NCI-H748 (cell line): ENCODE data around the gene SLC1A5.
"Not testable (repeated sequence)": the region's sequence is repeated elsewhere in the genome, so short reads cannot be mapped to it uniquely, and the experiment has no call there.

Experiments
- DNase-seq: peaks from one replicate; lab custom pipeline; 2025; ENCODE audit not compliant: unreplicated experiment; lab: John Stamatoyannopoulos, UW

Gene SLC1A5

DNA sequence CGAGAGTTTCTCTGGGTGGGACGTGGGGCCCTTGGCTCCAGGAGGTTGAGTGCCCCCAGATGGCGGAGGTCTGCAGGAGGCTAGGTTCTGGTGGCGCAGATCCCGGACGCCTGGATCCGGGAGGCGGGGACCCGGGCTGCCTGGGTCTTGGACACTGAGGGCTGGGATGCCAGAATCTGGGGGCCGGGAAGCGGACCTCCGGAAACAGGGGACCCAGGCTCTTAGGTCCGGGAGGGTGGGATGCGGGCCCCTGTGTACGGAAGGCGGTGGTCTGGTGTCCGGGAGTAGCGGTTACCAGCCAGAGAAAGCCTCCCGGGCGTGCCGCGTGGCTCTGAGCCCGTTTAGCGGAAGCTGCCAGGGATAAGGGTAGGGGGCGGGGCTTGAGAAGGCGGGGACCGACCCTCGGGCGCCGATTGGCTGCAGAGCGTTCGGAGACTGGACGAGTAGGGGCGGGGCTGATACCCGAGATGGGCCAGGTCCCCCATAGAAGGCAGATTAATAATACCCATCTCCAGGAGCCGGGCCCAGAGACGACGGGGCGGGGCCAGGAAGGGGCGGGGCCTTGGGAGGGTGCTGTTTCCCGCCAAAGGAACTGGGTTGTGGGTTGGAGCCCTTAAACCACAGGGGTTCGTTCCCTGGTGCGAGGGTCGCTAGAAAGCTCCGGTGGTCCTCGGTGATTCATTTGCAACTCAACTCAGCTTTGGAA, at the start of gene SLC1A5:
Gene SLC1A5 (minus strand): TSS at position 333 of the 706 bp plus-strand sequence. CDS start 629 bp downstream, outside the sequence.
- peak; percentile 99 for DNase-seq

DNA sequence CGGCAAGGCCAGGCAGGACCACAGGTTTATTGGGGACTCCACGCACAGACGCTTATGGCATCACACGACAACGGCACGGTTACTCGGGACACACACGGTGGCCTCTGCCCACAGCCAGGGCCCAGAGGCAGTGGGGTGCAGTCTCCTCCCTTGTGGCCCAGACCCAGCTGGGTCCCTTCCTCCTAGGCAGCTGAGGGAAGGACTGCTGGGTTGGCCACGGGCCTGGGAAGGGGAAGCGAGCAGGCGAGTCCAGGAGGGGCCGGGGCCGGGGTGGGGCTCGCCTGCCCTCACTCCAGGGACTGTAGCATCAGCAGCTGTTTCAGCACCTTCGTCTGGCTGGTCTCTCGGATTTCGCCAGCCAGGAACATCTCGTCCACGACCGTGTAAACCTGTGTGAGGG, 49.8 kb upstream of the SLC1A5 start:
- DNase-seq = no peak

DNA sequence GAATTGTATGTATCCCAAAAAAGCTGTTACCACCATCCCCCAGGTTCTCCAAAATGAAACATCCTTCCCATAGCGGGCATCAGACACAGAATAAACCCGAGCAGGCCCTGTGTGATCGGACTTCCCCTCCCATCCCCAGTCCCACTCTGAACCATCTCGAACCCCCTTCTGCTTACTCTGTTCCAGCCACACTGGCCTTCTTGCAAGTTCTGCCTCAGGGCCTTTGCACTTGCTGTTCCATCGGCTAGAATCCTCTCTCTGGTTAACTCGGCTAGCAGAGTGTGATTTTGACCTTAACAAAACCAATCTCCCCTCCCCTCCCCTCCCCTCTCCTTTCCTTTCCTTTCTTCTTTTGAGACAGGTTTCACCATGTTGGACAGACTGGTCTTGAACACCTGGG, 46.6 kb upstream of the SLC1A5 start:
- DNase-seq = no peak

DNA sequence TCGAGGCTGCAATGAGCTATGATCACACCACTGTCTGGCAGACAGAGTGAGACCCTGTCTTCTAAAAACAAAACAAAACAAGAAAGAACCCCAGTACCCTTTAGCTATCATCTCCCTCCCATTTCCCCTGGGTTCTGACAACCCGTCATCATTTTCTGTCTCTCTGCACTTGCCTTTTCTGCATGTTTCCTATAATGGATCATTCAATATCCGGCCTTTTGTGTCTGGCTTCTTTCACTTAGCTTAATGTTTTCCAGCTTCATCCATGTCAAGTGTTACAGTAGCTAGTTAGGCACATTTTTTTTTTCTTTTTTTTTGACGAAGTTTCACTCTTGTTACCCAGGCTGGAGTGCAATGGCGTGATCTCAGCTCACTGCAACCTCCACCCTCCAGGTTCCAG, 45.7 kb upstream of the SLC1A5 start:
- DNase-seq = no peak

DNA sequence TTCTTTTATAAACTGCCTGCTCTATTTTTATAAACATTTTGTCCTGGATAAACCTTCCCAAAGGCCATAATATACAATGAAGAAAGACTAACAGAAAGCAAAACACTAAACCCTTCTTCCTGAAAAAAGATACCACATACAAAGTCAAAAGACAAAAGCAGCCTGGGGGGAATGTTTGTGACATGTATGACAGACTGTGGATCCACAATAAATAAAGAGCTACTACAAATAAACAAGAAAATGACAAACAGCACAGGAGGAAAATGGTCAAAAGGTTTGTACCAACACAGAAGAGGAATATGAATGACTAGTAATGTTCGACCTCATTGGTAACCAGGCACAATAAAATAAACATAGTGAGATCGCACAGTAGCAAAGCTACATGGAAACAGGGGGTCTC, 42.5 kb upstream of the SLC1A5 start:
- no peak for DNase-seq

DNA sequence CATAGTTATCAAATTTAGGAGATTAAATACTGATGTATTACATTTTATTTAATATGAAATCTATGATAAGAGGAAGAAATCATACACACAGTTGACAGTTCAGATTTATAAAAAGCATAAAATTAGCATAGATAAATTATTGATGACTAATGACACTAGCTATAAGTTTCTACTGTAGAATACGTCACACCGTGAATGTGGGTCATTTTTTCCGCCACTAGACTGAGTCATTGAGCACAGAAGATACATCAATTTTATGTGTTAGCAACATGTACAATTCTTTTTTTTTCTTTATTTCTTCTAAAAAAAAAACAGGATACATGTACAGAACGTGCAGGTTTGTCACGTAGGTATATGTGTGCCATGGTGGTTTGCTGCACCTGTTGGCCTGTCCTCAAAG, 40.1 kb upstream of the SLC1A5 start:
- DNase-seq = no peak

DNA sequence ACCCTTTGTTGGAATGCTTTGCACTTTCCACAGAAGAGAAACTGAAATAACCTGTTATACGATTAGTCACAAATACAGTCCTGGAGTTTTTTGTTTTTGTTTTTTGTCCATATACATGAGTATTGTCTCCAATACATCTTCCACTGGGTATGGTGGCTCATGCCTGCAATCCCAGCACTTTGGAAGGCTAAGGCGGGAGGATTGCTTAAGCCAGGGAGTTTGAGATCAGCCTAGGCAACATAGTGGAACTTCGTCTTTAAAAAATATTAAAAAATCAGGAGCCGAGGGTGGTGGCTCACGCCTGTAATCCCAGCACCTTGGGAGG, 37.3 kb upstream of the SLC1A5 start:
- DNase-seq = no peak

DNA sequence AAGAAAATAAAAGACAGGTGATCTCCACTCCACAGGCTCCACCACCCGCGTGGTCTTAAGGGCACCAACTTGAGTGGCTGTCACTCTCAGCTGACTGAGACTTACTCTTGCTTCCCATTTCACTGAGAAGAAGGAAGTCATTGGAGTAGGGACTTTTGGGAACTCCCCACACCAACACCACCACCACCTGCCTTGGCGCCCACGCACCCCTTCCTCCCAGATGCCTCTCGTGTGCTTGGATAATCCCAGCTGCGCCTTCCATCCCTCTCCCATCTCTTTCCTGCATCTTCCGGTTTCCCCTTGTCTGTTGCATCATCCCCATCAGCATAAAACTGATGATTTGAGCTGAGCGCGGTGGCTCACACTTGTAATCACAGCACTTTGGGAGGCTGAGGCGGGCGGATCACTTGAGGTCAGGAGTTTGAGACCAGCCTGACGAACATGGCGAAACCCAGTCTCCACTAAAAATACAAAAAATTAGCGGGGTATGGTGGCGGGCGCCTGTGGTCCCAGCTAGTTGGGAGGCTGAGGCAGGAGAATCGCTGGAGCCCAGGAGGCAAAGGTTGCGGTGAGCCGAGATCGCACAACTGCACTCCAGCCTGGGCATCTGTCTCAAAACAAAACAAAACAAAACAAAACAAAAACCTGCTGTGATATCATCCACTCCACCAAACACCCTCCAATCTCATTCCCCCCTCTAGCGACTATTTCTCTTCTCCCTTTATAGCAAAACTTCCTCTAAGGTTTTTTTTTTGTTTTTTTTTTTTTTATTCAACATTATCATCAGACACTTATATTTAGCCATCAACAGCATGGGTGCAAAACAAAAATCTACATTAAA, 36.7 kb upstream of the SLC1A5 start:
- DNase-seq = no peak

DNA sequence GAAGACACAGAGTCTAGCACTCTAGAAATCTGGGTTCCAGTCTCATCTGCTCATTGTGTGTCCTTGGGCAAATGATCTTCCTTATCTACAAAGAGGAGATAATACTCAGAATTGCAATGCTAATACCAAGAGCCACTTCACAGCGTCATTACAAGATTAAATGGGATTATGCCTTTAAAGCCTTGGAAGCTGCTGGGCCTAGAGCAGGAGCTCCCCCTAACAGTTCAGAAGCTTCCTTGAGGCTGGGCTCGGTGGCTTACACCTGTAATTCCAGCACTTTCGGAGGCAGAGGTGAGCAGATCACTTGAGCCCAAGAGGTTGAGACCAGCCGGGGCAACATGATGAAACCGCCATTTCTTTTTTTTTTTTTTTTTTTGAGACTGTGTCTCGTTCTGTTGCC, 34.7 kb upstream of the SLC1A5 start:
- DNase-seq = no peak

DNA sequence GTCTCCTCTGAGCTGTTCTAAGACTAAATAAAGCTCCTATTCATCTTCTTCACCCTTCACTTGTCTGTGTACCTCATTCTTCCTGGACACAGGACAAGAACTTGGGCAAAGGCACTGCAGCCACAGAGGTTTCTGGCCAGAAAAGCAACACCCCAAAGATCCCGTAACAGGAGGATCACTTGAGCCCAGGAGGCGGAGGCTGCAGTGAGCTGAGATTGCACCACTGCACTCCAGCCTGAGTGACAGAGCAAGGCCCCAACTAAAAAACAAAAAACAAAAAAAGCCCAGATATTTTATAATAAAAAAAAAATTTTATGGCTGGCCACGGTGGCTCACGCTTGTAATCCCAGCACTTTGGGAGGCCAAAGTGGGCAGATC, 34.0 kb upstream of the SLC1A5 start:
- DNase-seq = not testable (repeated sequence)

DNA sequence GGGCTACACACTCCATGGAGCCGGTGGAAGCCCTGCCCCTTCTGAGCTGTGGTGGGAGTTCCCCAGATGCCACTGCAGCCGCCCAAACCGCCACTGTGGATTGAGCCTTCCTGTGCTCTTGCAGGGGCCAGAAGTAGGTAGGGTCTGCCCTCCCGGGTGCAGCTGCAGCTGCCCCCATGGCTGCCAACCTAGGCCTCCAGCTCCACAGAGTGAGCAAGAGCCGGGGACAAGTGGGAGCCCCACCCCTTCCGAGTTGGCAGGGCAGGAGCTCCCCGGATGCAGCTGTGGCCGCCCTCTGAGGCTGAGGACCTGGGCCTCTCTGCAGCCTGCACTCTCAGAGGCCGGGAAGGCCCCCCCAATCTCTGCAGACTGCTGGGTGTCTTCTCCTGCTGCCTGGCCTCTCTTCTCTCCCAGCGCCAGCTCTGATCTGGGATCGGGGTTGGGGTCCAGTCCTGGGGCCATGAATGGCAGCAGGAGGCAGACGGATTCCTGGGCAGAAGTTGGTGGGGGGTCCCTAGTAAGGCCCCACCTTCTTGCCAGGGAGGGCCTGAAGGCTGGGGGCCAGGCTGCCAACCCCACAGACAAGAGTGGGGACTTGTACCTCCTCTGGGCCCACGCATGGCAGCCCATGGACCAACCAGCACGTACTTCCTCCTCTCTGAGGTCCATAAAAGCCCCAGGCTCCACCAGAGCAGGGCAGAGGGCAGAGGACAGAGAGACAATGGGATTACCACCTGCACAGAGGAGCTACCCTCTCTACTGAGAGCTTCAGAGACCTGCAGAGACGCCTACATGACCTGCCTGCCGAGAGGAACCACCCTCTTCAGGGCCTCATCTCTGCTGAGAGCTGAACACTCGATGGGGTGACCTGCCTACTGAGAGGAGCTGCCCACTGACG, 33.4 kb upstream of the SLC1A5 start:
- DNase-seq = no peak

DNA sequence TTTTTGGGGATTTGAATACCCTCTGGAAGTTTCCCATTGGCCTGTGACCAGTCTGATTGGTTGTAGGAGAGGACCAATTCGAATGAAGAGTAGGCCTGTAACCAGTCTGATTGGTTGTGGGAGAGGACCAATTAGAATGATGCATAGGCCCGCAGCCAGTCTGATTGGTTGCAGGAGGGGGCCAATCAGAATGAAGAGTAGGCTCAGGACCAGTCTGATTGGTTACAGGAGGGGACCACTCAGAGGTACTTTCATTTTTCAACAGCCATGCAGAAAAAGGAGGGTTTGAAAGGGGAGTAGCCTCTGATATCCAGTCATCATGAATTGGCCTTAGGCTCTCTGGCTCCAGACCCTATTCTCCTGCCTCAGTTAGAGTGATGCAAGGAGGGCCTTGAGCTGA, 30.4 kb upstream of the SLC1A5 start:
- no peak for DNase-seq

DNA sequence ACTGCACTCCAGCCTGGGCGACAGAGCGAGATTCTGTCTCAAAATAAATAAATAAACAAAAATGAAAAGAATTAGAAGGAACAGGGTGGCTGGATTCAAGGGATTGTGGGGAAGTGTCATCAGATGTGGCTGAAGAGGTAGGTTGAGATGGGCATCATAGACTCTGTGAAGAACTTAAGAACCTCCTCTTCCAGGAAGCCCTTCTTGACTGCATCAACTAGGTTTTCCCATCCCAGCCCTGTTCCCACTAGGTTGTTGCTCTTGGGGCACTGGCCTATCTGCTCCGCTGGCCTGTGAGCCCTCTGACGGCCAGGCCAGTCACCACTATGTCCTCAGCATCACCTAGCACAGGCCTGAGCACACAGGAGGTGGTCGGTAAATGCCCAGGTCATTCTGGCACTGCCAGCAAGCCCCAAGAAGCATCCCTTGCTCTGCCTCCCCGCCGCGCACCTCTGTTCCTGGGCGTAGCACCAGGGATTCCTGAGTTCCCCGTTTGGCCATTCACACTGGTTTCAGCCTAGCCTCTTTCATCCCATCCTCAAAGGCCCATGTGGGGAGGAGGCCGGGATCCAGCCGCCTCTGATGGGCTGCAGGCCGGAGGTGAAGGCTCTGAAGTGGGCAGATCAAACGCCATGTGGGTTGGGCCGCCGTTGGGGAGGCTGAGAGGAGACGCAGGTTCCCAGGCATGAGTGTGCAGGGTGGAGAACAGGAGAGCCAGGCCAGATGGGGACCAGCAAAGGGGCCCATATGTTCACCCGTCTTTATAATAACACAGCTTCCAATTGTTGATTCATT, 27.6 kb upstream of the SLC1A5 start:
- DNase-seq = no peak

DNA sequence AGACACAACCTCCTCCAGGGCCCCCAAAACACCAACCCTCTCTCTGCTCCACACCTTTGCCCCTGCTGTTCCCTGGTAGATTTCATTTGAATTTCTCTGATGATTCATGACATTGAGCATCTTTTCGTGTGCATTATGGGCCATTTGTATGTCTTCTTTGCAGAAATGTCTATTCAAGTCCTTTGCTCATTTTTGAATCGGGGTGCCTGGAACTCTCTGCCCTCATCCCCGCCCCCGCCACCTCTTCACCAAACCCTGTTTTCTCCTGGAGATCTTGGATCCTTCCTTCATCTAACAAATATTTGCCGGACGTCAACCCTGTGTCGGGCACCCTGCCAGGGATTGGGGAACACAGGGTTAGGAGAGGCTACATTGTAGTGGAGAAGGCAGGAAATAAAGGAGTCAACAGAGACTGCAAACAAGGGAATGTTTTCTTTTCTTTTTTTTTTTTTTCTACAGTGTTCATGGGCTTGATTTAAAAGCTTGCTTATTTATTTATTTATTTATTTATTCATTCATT, 25.5 kb upstream of the SLC1A5 start:
- DNase-seq = peak; percentile 49

DNA sequence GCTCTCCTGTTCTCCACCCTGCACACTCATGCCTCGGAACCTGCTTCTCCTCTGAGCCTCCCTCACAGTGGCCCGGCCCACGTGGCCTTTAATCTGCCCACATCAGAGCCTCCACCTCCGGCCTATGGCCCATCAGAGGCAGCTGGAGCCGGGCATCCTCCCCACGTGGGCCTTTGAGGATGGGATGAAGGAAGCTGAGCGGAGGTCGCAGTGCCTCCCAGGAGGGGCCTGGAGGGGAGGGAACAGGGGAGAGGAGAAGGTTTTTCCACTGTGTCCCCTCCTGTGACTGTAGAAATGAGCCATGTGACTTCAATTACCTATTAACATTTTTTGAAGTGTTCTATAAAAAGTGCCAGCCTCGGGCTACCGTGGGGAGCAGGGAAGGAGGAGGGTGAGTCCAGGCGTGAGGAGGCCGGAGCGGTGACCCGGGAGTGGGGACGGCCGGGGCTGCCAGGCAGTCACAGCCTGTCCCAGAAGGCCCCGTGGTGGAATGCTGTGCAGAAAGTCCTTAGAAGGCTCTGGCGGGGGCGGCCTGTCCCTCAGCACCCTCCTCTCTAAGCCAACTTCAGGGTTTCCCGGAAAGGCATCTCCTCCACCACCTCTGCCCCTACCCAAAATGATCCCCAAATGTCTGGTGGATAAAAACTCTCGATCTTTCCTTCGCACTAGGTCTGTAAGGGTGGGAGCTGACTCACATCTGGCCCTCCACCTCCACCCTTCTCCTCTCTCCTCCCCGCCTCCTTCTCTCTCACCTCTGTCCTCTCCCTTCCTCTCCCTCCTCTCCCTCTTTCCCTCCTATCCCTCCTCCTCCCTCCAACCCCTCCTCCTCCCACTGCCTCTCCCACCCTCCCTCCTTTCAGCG, 24.8 kb upstream of the SLC1A5 start:
- no peak for DNase-seq

DNA sequence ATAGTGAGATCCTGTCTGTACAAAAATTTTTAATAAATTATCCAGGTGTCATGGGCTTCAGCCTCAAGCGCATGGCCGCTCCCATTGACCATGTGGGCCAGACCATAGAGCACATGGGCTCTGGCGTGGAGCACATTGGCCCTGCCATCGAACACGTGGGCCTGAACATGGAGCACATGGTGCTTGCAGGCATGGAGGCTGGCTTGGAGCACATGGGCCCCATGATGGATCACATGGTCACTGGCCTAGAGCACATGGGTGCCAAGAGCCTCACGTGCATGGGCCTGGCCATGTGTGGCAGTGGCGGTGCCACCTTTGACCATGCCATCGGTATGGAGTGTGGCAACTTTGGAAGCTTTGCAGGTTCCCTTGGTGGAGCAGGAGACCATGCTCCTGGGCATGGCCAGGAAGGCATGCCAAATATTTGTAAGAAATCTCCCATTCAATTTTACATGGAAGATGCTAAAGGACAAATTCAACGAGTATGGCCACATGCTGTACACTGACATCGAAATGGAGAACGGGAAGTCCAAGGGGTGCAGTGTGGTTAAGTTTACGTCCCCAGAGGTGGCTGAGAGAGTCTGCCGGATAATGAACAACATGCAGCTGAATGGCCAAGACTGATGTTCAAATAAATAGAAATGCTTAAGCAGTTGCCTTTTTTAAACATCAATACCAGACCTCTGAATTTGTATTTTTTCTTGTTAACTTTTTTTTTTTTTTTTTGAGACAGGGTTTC, 21.3 kb upstream of the SLC1A5 start:
- no peak for DNase-seq

DNA sequence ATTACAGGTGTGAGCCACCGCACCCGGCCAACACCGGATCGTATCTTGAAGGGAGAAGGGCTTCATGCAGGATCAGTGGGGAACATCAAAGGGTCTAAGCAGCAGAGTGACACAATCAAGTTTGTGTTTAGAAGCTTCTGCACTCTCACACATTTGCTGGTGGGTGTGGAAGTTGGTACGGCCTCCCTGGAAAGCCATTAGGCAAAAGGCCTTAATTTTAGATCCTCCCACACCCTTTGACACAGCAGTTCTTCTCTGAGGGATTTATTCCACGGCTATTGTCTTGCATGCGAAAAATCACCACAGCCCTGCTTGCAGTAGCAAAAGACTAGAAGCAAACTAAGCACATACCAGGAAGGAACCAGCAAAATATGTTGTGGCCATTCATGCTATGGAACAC, 18.3 kb upstream of the SLC1A5 start:
- no peak for DNase-seq

DNA sequence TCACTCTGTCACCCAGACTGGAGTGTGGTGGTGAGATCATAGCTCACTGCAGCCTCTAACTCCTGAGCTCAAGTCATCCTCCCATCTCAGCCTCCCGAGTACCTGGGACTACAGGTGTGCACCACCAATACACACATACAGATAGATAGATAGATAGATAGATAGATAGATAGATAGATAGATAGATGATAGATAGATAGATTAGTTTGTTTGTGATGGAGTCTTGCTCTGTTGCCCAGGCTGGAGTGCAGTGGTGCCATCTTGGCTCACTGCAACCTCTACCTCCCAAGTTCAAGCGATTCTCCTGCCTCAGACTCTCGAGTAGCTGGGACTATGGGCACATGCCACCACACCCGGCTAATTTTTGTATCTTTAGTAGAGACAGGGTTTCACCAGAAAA, 16.0 kb upstream of the SLC1A5 start:
- DNase-seq = not testable (repeated sequence)

DNA sequence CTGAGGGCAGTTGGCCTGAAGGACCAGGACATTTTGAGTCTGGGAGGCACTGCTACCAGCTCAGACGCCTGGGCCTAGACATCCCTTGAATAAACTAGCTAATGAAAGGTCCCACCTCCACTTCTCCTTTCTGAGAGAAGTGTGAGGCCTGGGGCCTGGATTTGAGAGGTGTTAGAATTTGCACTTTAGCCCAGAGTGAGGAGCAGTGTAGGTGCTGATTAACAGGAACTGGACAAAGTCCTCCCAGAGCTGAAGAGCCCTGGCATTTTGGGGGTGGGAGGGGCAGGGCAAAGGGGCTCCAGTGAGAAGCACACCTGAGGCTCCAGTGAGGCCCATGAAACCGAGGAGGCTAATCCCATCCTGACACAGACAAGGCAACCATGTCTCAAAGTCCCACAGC, 15.2 kb upstream of the SLC1A5 start:
- DNase-seq = no peak
